SK-N-MC (cell line): Measurements from ENCODE around the gene ATG4B.
"Not testable (repeated sequence)": the region's sequence is repeated elsewhere in the genome, so short reads cannot be mapped to it uniquely, and the experiment has no call there.

Experiments used
- DNase-seq: peaks from one replicate; pipeline ENCODE4 v3.0.0-alpha.2; 2011; ENCODE audit warnings: low read depth, low spot score
- H3K27ac ChIP-seq: fragments of 200-600 bp; sonication (generic); 2 replicates; pipeline ENCODE4 v1.5.1; 2016; ENCODE audit warnings: mixed run types
- H3K36me3 ChIP-seq: fragments of 200-600 bp; sonication (generic); 2 replicates; pipeline ENCODE4 v1.6.1; 2017; ENCODE audit warnings: antibody characterized with exemption, low read length, mixed read lengths; ENCODE audit not compliant: insufficient read depth
- H3K4me3 ChIP-seq: fragments of 200-600 bp; sonication (generic); 2 replicates; pipeline ENCODE4 v1.5.1; 2016
- H3K9ac ChIP-seq: fragments of 200-600 bp; sonication (generic); 2 replicates; pipeline ENCODE4 v1.8.0; 2017; ENCODE audit warnings: mixed run types, mixed read lengths; ENCODE audit not compliant: insufficient read length
- H3K9me3 ChIP-seq: fragments of 200-600 bp; sonication (generic); 2 replicates; pipeline ENCODE4 v1.6.1; 2017; ENCODE audit warnings: low read depth, mild to moderate bottlenecking, antibody characterized with exemption, low read length, moderate library complexity, mixed read lengths
- EZH2 ChIP-seq: fragments of 200-600 bp; sonication (generic); IDR thresholded peaks from one replicate; pipeline ENCODE4 v1.6.1; 2017; ENCODE audit warnings: antibody characterized with exemption
- FOXP2 ChIP-seq: optimal IDR thresholded peaks from 2 replicates; pipeline ENCODE3; 2011; ENCODE audit warnings: mild to moderate bottlenecking, moderate library complexity; ENCODE audit not compliant: insufficient read depth; ENCODE audit errors: extremely low read length, control extremely low read depth
- POLR2AphosphoS5 ChIP-seq: IDR thresholded peaks from 2 replicates; pipeline ENCODE4 v1.6.1; 2012; ENCODE audit warnings: mild to moderate bottlenecking, low read depth, low read length, borderline replicate concordance

ATG4B gene

GRCh38 chr2:241637018-241637794, at the start of gene ATG4B, which contains the start of gene THAP4:
Gene ATG4B, plus strand, starts transcription at chr2:241637693. Its CDS starts 22 bp downstream, at chr2:241637715.
Gene THAP4, minus strand, starts transcription at chr2:241637158. Its CDS starts 141 bp downstream, at chr2:241637017.
- no peak for TF ChIP-seq EZH2
- peak; percentile 71; the same call in 1 of the 2 replicates for TF ChIP-seq POLR2AphosphoS5
- TF ChIP-seq FOXP2: no peak
- Histone ChIP-seq H3K9ac (peak within 1 kb of the TSS; percentile 96), H3K27ac (peak within 1 kb of the TSS; percentile 95), H3K36me3 (peaks cover 36% of the 10 kb centered on the region), H3K9me3 (no peaks in the 10 kb centered on the region), H3K4me3 (peak within 1 kb of the TSS; percentile 96)
- no peak for DNase-seq

- H3K27ac ChIP-seq, DNase-seq, H3K4me3 ChIP-seq, H3K9ac ChIP-seq: not testable (repeated sequence)
- Histone ChIP-seq H3K36me3 (peaks cover 29% of the 10 kb centered on the region), H3K9me3 (peaks cover 20% of the 10 kb centered on the region)
Observed at GRCh38 chr2:241589863-241590262, 47.6 kb upstream of the ATG4B start.

- DNase-seq, H3K9ac ChIP-seq, H3K4me3 ChIP-seq, H3K27ac ChIP-seq: not testable (repeated sequence)
- Histone ChIP-seq H3K9me3 (peaks cover 20% of the 10 kb centered on the region), H3K36me3 (peaks cover 22% of the 10 kb centered on the region)
Observed at GRCh38 chr2:241590496-241591455, 46.7 kb upstream of the ATG4B start.

GRCh38 chr2:241592126-241592845, 45.2 kb upstream of the ATG4B start:
- H3K36me3 ChIP-seq: peaks cover 10% of the 10 kb centered on the region
- H3K4me3 ChIP-seq: no peak overlapping the region
- peaks cover 8% of the 10 kb centered on the region; the same call in 1 of the 2 replicates for H3K9me3 ChIP-seq
- TF ChIP-seq POLR2AphosphoS5: no peak
- no peak for TF ChIP-seq EZH2
- no peak for TF ChIP-seq FOXP2
- no peak overlapping the region for H3K9ac ChIP-seq
- DNase-seq: no peak
- H3K27ac ChIP-seq: no peak overlapping the region

- H3K9ac ChIP-seq: no peak overlapping the region
- H3K27ac ChIP-seq: no peak overlapping the region
- TF ChIP-seq FOXP2: no peak
- no peak for TF ChIP-seq POLR2AphosphoS5
- TF ChIP-seq EZH2: no peak
- no peak for DNase-seq
- peaks cover 8% of the 10 kb centered on the region for H3K36me3 ChIP-seq
- no peak overlapping the region for H3K4me3 ChIP-seq
- 0 out of 2 replicates have a peak, but pooled peaks cover 7% of the 10 kb centered on the region for H3K9me3 ChIP-seq
Observed at GRCh38 chr2:241593271-241593670, 44.2 kb upstream of the ATG4B start.

GRCh38 chr2:241595600-241596140, 41.8 kb upstream of the ATG4B start:
- Histone ChIP-seq H3K4me3 (no peak overlapping the region), H3K36me3 (peaks cover 7% of the 10 kb centered on the region; the same call in 1 of the 2 replicates), H3K9ac (no peak overlapping the region), H3K9me3 (no peaks in the 10 kb centered on the region), H3K27ac (no peak overlapping the region)
- DNase-seq: no peak
- TF ChIP-seq EZH2: no peak
- no peak for TF ChIP-seq POLR2AphosphoS5
- TF ChIP-seq FOXP2: no peak

- no peak overlapping the region for H3K9ac ChIP-seq
- no peak overlapping the region for H3K27ac ChIP-seq
- peaks cover 18% of the 10 kb centered on the region; the same call in 1 of the 2 replicates for H3K36me3 ChIP-seq
- no peak for TF ChIP-seq EZH2
- no peak for TF ChIP-seq POLR2AphosphoS5
- no peak for TF ChIP-seq FOXP2
- H3K9me3 ChIP-seq: no peaks in the 10 kb centered on the region
- no peak for DNase-seq
- H3K4me3 ChIP-seq: no peak overlapping the region
Observed at GRCh38 chr2:241597561-241597960, 39.9 kb upstream of the ATG4B start.

GRCh38 chr2:241598061-241598460, 39.4 kb upstream of the ATG4B start:
- Histone ChIP-seq H3K4me3 (no peak overlapping the region), H3K27ac (no peak overlapping the region), H3K9ac (no peak overlapping the region), H3K9me3 (no peaks in the 10 kb centered on the region), H3K36me3 (peaks cover 22% of the 10 kb centered on the region; the same call in 1 of the 2 replicates)
- DNase-seq: no peak
- no peak for TF ChIP-seq EZH2
